Endothelial cell of umbilical vein (primary cell): ENCODE results near the gene CTNNB1. TPM values are rescaled to one million over a fixed set of nuclear protein-coding genes. Genes with fewer than 3 reads are reported as not detected.

Experiments used
- BruUV-seq: library from RNA; stranded (reverse); fragments of 400-500 nt; replicated peaks from 2 replicates; lab custom pipeline; 2021; lab: Mats Ljungman, UMichigan
- CTCF ChIA-PET: fragments of 300-600, 350-600 bp; sonication (Branson Sonifier 250); formaldehyde crosslinking; loops from one replicate; lab custom pipeline; 2021; ENCODE audit warnings: antibody characterized with exemption, inconsistent platforms; lab: Charles Lee
- POLR2A ChIA-PET: fragments of 300-600, 350-600 bp; sonication (Branson Sonifier 250); formaldehyde crosslinking; loops from one replicate; lab custom pipeline; 2021; ENCODE audit warnings: antibody characterized with exemption, inconsistent platforms; lab: Charles Lee
- DNase-seq: peaks from one replicate; pipeline ENCODE4 v3.0.0-alpha.2; 2011; ENCODE audit warnings: low read depth, low spot score
- FAIRE-seq: peaks from 2 replicates; lab custom pipeline; 2011; peaks lifted over from hg19 to GRCh38; lab: Jason Lieb, UNC
- H2AFZ ChIP-seq: 2 replicates; pipeline ENCODE4 v1.6.0; 2012; ENCODE audit warnings: low read depth, low read length, control low read depth, inconsistent platforms
- H3K27ac ChIP-seq: 2 replicates; pipeline ENCODE4 v1.5.1; 2011; ENCODE audit warnings: low read depth, mild to moderate bottlenecking, control low read depth, low read length, moderate library complexity; ENCODE audit not compliant: insufficient read depth
- H3K27me3 ChIP-seq, 2 experiments: 2 replicates each; pipeline versions ENCODE4 v1.6.0 to v1.6.1; 2011; ENCODE audit warnings: low read length in 2 of 2, mixed read lengths in 1 of 2; ENCODE audit not compliant: control insufficient read depth in 2 of 2, insufficient read depth in 2 of 2
- H3K36me3 ChIP-seq, 2 experiments: 2 replicates in 1 of 2; 3 replicates in 1 of 2; pipeline ENCODE4 v1.5.1; 2011; ENCODE audit warnings: low read length in 2 of 2, mild to moderate bottlenecking in 1 of 2, moderate library complexity in 1 of 2; ENCODE audit not compliant: control insufficient read depth in 2 of 2, insufficient read depth in 2 of 2; ENCODE audit errors: extremely low read depth in 1 of 2
- H3K4me1 ChIP-seq: 3 replicates; pipeline ENCODE4 v1.5.1; 2011; ENCODE audit warnings: mild to moderate bottlenecking, low read length; ENCODE audit not compliant: control insufficient read depth, insufficient read depth; ENCODE audit errors: extremely low read depth
- H3K4me2 ChIP-seq: 2 replicates; pipeline ENCODE4 v1.6.1; 2011; ENCODE audit warnings: low read length, control low read depth, mixed read lengths; ENCODE audit not compliant: insufficient read depth
- H3K4me3 ChIP-seq, 3 experiments: fragments of 200-600 bp in 1 of 3; sonication (generic), shearing (Covaris generic) in 1 of 3; replicated peaks in 1 of 3; 2 replicates each; pipeline ENCODE4 v1.5.1; 2011 to 2016; ENCODE audit warnings: control low read depth in 3 of 3, low read length in 3 of 3, mild to moderate bottlenecking in 2 of 3, inconsistent platforms in 1 of 3, low read depth in 1 of 3, moderate library complexity in 1 of 3; ENCODE audit not compliant: insufficient read depth in 1 of 3
- H3K79me2 ChIP-seq: 2 replicates; pipeline ENCODE4 v1.6.0; 2012; ENCODE audit warnings: low read length, inconsistent platforms; ENCODE audit not compliant: control insufficient read depth, insufficient read depth
- H3K9ac ChIP-seq: replicated peaks from 2 replicates; pipeline ENCODE3; 2011; ENCODE audit warnings: low read length, control low read depth; ENCODE audit not compliant: insufficient read depth; ENCODE audit errors: extremely low read depth
- H3K9me1 ChIP-seq: replicated peaks from 3 replicates; pipeline ENCODE4 v1.6.0; 2011; ENCODE audit warnings: mild to moderate bottlenecking, low read length; ENCODE audit not compliant: control insufficient read depth, insufficient read depth; ENCODE audit errors: extremely low read depth
- H3K9me3 ChIP-seq: replicated peaks from 2 replicates; pipeline ENCODE4 v1.5.1; 2012; ENCODE audit warnings: low read length, inconsistent platforms; ENCODE audit not compliant: control insufficient read depth, insufficient read depth
- H4K20me1 ChIP-seq: replicated peaks from 2 replicates; pipeline ENCODE3; 2011; ENCODE audit warnings: mild to moderate bottlenecking, low read length; ENCODE audit not compliant: control insufficient read depth, insufficient read depth; ENCODE audit errors: extremely low read depth
- CTCF ChIP-seq, 2 donors: IDR thresholded peaks; 1 replicate in 1 of 2; 2 replicates in 1 of 2; pipeline ENCODE4 v1.5.1; 2011; ENCODE audit warnings: low read length in 2 of 2, mild to moderate bottlenecking in 2 of 2, moderate library complexity in 2 of 2, control low read depth in 1 of 2, inconsistent platforms in 1 of 2, low read depth in 1 of 2; ENCODE audit not compliant: insufficient read depth in 1 of 2; ENCODE audit errors: extremely low read depth in 1 of 2
- EZH2 ChIP-seq: IDR thresholded peaks from 2 replicates; pipeline ENCODE4 v1.6.1; 2012; ENCODE audit warnings: borderline replicate concordance, low read depth, mild to moderate bottlenecking, moderate library complexity, low read length, inconsistent platforms; ENCODE audit not compliant: severe bottlenecking
- FOS ChIP-seq: IDR thresholded peaks from 2 replicates; pipeline ENCODE4 v1.6.1; 2011; ENCODE audit warnings: mild to moderate bottlenecking, low read length, moderate library complexity, borderline replicate concordance; ENCODE audit not compliant: insufficient read depth
- GATA2 ChIP-seq: IDR thresholded peaks from 2 replicates; pipeline ENCODE4 v1.7.0; 2011; ENCODE audit warnings: low read depth, mild to moderate bottlenecking, moderate library complexity, mixed read lengths, low read length; ENCODE audit not compliant: insufficient read length, insufficient read depth
- JUN ChIP-seq: IDR thresholded peaks from 2 replicates; pipeline ENCODE4 v1.6.1; 2011; ENCODE audit warnings: borderline replicate concordance, low read depth; ENCODE audit not compliant: insufficient read length, insufficient read depth
- MAX ChIP-seq: IDR thresholded peaks from 2 replicates; pipeline ENCODE4 v1.6.1; 2011; ENCODE audit not compliant: insufficient read depth, insufficient read length
- MYC ChIP-seq: IDR thresholded peaks from one replicate; pipeline ENCODE4 v1.6.1; 2011; ENCODE audit warnings: mild to moderate bottlenecking, low read depth, low read length
- POLR2A ChIP-seq: IDR thresholded peaks from 2 replicates; pipeline ENCODE4 v1.6.1; 2012; ENCODE audit warnings: low read depth, mild to moderate bottlenecking, control low read depth, low read length
- POLR2AphosphoS5 ChIP-seq: IDR thresholded peaks from 2 replicates; pipeline ENCODE4 v1.6.1; 2012; ENCODE audit warnings: low read depth, mild to moderate bottlenecking, control low read depth, low read length, moderate library complexity; ENCODE audit not compliant: insufficient read depth
- dilution Hi-C: fragments of 300-500 bp; cut with MboI; formaldehyde crosslinking; loops from one replicate; pipeline ENCODE4 v1.15.0; 2019; ENCODE audit warnings: low sequenced_read_pairs; ENCODE audit not compliant: extremely low pct_ligation_motif_present
- intact Hi-C: fragments of 100-400 bp; cut with micrococcal nuclease; formaldehyde crosslinking; loops from one replicate; pipeline ENCODE4 v1.10.0; 2022
- polyA plus RNA-seq, 4 experiments: library from polyadenylated mRNA; depleted of rRNA in 3 of 4; stranded (reverse) in 3 of 4; unstranded in 1 of 4; fragments of >200 nt; gene quantifications; 2 replicates each; pipeline versions ENCODE4 v1.2.1 to v1.2.3, GENCODE V29; 2011 to 2012; ENCODE audit warnings: missing spikeins in 1 of 4
- total RNA-seq: library from RNA; stranded (reverse); gene quantifications from 2 replicates; pipeline ENCODE4 v1.2.3, GENCODE V29; 2021

The CTNNB1 gene
- total and polyA plus RNA-seq, 2 donors (not counting 3 experiments of a cell fraction or from before 2014, with no cell fraction given), result 513 to 906 TPM

DNA sequence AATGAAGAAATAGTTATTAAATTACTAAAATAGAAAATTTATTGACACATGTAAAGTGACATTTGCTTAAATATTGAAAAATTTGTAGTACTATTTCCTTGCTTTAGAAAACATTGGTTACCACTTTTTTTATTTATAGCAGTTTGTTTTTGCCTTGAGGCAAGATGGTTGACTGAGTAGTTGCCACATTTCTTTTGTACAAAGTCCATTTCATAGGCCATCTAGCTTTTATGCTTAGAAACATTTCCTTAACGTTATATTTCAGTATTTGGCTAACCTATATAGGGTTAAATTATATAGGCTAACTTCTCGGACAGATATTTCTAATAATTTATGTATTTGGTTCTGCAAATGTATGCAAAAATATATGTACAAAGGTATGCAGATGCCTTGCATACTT lies 17.1 kb downstream of the CTNNB1 start:
- dilution Hi-C loops, result no loop called here
- Histone ChIP-seq H3K9me3 (no peaks in the 10 kb centered on the region), H4K20me1 (peaks cover 48% of the 10 kb centered on the region), H3K4me2 (no peak overlapping the region), H3K36me3 (no peaks in the 10 kb centered on the region), H3K27me3 (no peaks in the 10 kb centered on the region), H3K27ac (no peak overlapping the region), H3K9ac (no peak overlapping the region), H3K9me1 (no peaks in the 10 kb centered on the region), H3K4me1 (peaks cover 18% of the 10 kb centered on the region), H3K79me2 (peaks cover 100% of the 10 kb centered on the region), H2AFZ (no peak overlapping the region), H3K4me3 (no peak overlapping the region)
- intact Hi-C loops, result no loop called here
- DNase-seq (no peak), FAIRE-seq (no peak)
- no TSS peak for BruUV-seq
- TF ChIP-seq MYC (no peak), FOS (no peak), EZH2 (no peak), POLR2A (no peak), POLR2AphosphoS5 (no peak), CTCF (IDR thresholded peaks at IDR 0.05; ENCODE audit: extremely low read depth in 1 of 2, insufficient read depth in 1 of 2, low read depth in 1 of 2, low read length in 2 of 2) (no peak), JUN (no peak), GATA2 (no peak), MAX (no peak)
- ChIA-PET CTCF (interaction anchor here (0.6 to 1.1 kb wide), 2 partner anchors 295 to 572 kb away, joined by 3 read pairs; no protein-coding TSS in a partner anchor), POLR2A (no interaction called here)
